Measurements from ENCODE around the gene PTPRM. TPM values are rescaled to one million over a fixed set of nuclear protein-coding genes. Genes with fewer than 3 reads are reported as not detected.

The PTPRM gene
- total and polyA plus RNA-seq, 2 experiments from 2014 or later, result 30.9 to 62.8 TPM

DNA sequence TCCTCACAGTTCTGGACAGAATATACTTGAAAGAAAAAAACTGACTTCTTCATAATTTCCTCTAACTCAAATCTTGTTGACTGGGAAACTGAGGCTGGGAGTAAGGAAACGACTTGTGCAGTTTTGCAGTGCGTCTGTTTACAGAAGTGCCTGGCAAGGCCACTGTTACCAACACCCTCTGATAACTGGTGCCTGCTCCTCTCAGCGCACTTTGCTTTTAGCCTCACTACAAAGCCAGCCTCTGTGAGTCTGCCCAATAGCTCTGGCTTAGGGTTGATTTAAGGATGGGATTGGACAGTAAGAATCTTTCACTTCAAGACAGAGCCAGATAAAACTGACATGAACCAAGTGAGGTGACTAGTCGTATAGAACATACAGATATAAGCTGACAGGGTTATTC is 410.8 kb downstream of the PTPRM start:
- no peaks in the 10 kb centered on the region for H3K36me3 ChIP-seq (ENCODE audit: low read depth)
- H3F3A ChIP-seq (ENCODE audit: insufficient read depth), result no peaks in the 10 kb centered on the region
- WGBS, 2 experiments (ENCODE audit: low coverage in 1 of 2, low lambda C conversion rate in 2 of 2, missing lambda C conversion rate in 2 of 2), result 80 to 87% methylated on average over 4 of the region's 4 CpGs
- no peaks in the 10 kb centered on the region for H3K9me3 ChIP-seq (ENCODE audit: low read depth)
- H3K4me2 ChIP-seq (ENCODE audit: unreplicated experiment), result no peak overlapping the region
- H3K27ac ChIP-seq, result no peak overlapping the region
- no peaks in the 10 kb centered on the region for H4K20me1 ChIP-seq (ENCODE audit: insufficient read depth)
- H3K4me3 ChIP-seq, result no peak overlapping the region
- no peak for DNase-seq
- no peaks in the 10 kb centered on the region for H3K4me1 ChIP-seq (ENCODE audit: insufficient read depth)
- no peaks in the 10 kb centered on the region for H3K9me2 ChIP-seq (ENCODE audit: insufficient read depth)
- TF ChIP-seq EZH2phosphoT487 (IDR thresholded peaks at IDR 0.05; ENCODE audit: insufficient read depth, low read depth) (no peak), EZH2 (IDR thresholded peaks at IDR 0.05; ENCODE audit: insufficient read depth, poor library complexity, severe bottlenecking) (no peak)
- no peak overlapping the region for H2AFZ ChIP-seq
- in situ Hi-C loops (cut with MboI), result no loop called here
- H3K79me2 ChIP-seq (ENCODE audit: insufficient read depth), result no peaks in the 10 kb centered on the region
- H3K9ac ChIP-seq, result no peak overlapping the region
- no peaks in the 10 kb centered on the region for H3K27me3 ChIP-seq (replicated peaks; ENCODE audit: insufficient read depth)

DNA sequence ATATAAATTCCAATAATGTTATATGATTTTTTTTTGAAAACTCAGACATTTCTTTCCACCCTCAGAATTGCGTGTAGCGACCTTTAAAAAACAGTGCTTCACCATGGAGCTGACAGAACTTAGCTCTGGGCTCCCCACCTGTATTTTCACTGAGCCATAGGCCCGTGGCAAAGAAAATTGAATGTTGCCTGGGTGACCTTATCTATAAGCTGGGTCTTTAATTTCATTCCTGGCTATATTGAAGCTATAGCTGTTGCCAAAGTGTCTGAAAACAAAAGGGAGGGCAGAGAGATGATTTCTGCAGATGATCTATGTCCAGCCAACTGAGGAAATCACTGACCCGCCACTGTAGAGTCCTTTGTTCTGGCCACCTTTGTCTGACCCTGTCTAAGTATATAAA is 411.7 kb downstream of the PTPRM start:
- H3K27ac ChIP-seq, result no peak overlapping the region
- no peak overlapping the region for H3K4me2 ChIP-seq (ENCODE audit: unreplicated experiment)
- H3F3A ChIP-seq (ENCODE audit: insufficient read depth), result no peaks in the 10 kb centered on the region
- in situ Hi-C loops (cut with MboI), result no loop called here
- no peaks in the 10 kb centered on the region for H3K9me2 ChIP-seq (ENCODE audit: insufficient read depth)
- H2AFZ ChIP-seq, result no peak overlapping the region
- no peaks in the 10 kb centered on the region for H3K9me3 ChIP-seq (ENCODE audit: low read depth)
- H4K20me1 ChIP-seq (ENCODE audit: insufficient read depth), result no peaks in the 10 kb centered on the region
- 95 to 97% methylated on average over 4 of the region's 4 CpGs for WGBS, 2 experiments (ENCODE audit: low coverage in 1 of 2, low lambda C conversion rate in 2 of 2, missing lambda C conversion rate in 2 of 2)
- H3K27me3 ChIP-seq (replicated peaks; ENCODE audit: insufficient read depth), result no peaks in the 10 kb centered on the region
- no peak for DNase-seq
- no peaks in the 10 kb centered on the region for H3K36me3 ChIP-seq (ENCODE audit: low read depth)
- no peaks in the 10 kb centered on the region for H3K4me1 ChIP-seq (ENCODE audit: insufficient read depth)
- TF ChIP-seq EZH2phosphoT487 (IDR thresholded peaks at IDR 0.05; ENCODE audit: insufficient read depth, low read depth), result no peak
- no peak overlapping the region for H3K9ac ChIP-seq
- no peak overlapping the region for H3K4me3 ChIP-seq
- no peaks in the 10 kb centered on the region for H3K79me2 ChIP-seq (ENCODE audit: insufficient read depth)

DNA sequence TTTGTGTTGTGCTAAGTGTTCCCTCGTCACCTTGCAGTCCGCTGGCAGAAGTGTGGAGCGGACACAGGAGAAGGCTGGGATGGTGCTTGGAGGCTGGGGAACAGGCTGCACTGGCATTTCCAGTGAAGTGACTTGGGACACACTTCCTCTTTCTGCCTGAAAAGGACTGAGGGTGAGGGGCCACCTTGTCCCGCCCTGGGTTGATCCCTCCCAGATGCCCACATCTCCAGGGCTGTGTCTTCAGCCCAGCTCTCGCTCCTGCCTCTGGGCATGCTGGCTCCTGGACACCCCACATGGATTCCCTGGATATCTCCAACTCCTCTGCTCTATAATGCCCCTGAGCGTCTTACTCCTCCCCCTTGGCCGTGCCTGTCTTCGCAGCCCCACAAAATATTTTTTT is 412.6 kb downstream of the PTPRM start:
- TF ChIP-seq EZH2 (IDR thresholded peaks at IDR 0.05; ENCODE audit: insufficient read depth, poor library complexity, severe bottlenecking) (no peak), EZH2phosphoT487 (IDR thresholded peaks at IDR 0.05; ENCODE audit: insufficient read depth, low read depth) (no peak)
- in situ Hi-C loops (cut with MboI), result no loop called here
- 95 to 96% methylated on average over 8 of the region's 8 CpGs for WGBS, 2 experiments (ENCODE audit: low coverage in 1 of 2, low lambda C conversion rate in 2 of 2, missing lambda C conversion rate in 2 of 2)

DNA sequence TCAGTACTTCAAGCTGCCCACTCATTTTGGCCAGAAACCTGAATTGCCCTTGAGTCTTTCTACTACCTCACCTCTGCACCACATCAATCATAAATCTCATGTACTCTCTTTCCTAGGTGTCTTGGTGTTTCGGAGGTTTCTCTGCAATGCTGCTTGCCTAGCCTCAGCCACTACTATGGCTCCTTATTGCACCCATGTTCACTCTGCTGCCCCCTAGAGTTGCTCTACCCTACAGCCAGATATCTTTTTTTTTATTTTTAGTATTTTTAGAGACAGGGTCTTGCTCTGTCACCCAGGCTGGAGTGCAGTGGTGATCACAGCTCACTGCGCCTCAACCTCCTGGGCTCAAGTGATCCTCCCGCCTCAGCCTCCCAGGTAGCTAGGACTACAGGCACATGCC is 413.0 kb downstream of the PTPRM start:
- Histone ChIP-seq H3K9me3 (ENCODE audit: low read depth) (no peaks in the 10 kb centered on the region), H3K9me2 (ENCODE audit: insufficient read depth) (no peaks in the 10 kb centered on the region), H3F3A (ENCODE audit: insufficient read depth) (no peaks in the 10 kb centered on the region), H3K36me3 (ENCODE audit: low read depth) (no peaks in the 10 kb centered on the region), H3K4me1 (ENCODE audit: insufficient read depth) (no peaks in the 10 kb centered on the region), H3K4me3 (no peak overlapping the region), H4K20me1 (ENCODE audit: insufficient read depth) (no peaks in the 10 kb centered on the region), H3K4me2 (ENCODE audit: unreplicated experiment) (no peak overlapping the region), H3K9ac (no peak overlapping the region), H2AFZ (no peak overlapping the region), H3K27me3 (replicated peaks; ENCODE audit: insufficient read depth) (no peaks in the 10 kb centered on the region), H3K27ac (no peak overlapping the region), H3K79me2 (ENCODE audit: insufficient read depth) (no peaks in the 10 kb centered on the region)
- in situ Hi-C loops (cut with MboI), result no loop called here
- TF ChIP-seq EZH2phosphoT487 (IDR thresholded peaks at IDR 0.05; ENCODE audit: insufficient read depth, low read depth) (no peak), EZH2 (IDR thresholded peaks at IDR 0.05; ENCODE audit: insufficient read depth, poor library complexity, severe bottlenecking) (no peak)
- 96 to 100% methylated on average over 2 to 3 of the region's 3 CpGs for WGBS, 2 experiments (ENCODE audit: low coverage in 1 of 2, low lambda C conversion rate in 2 of 2, missing lambda C conversion rate in 2 of 2)
- no peak for DNase-seq

More for the DNA sequence above, 412.6 kb downstream of the PTPRM start:
- H3K36me3 ChIP-seq (ENCODE audit: low read depth), result no peaks in the 10 kb centered on the region
- no peaks in the 10 kb centered on the region for H4K20me1 ChIP-seq (ENCODE audit: insufficient read depth)
- no peak overlapping the region for H3K4me2 ChIP-seq (ENCODE audit: unreplicated experiment)
- H3K27me3 ChIP-seq (replicated peaks; ENCODE audit: insufficient read depth), result no peaks in the 10 kb centered on the region
- H2AFZ ChIP-seq, result no peak overlapping the region
- DNase-seq, result no peak
- no peak overlapping the region for H3K4me3 ChIP-seq
- H3K27ac ChIP-seq, result no peak overlapping the region
- H3F3A ChIP-seq (ENCODE audit: insufficient read depth), result no peaks in the 10 kb centered on the region
- no peaks in the 10 kb centered on the region for H3K79me2 ChIP-seq (ENCODE audit: insufficient read depth)
- no peaks in the 10 kb centered on the region for H3K9me3 ChIP-seq (ENCODE audit: low read depth)
- H3K4me1 ChIP-seq (ENCODE audit: insufficient read depth), result no peaks in the 10 kb centered on the region
- no peaks in the 10 kb centered on the region for H3K9me2 ChIP-seq (ENCODE audit: insufficient read depth)
- no peak overlapping the region for H3K9ac ChIP-seq

DNA sequence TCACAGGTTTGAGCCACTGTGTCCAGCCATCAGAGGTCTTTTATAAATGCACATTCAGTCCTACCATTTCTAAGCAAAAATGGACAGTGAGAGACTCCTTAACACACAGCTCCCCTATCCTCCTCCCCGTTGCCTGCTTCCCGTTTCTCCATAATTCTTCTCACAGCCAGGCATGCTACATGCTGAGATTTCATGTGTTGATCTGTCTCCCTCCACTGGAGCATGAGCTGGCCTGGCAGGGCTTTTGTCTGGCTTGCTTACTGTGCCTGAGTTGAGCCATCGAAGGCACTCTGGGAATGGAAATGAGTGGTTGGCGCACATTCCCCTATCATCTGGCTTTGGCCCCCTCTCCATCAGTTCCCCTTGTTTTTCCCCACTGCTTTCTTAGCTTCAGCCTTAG is 413.5 kb downstream of the PTPRM start:
- no peaks in the 10 kb centered on the region for H3F3A ChIP-seq (ENCODE audit: insufficient read depth)
- H3K4me2 ChIP-seq (ENCODE audit: unreplicated experiment), result no peak overlapping the region
- H3K9ac ChIP-seq, result no peak overlapping the region
- H4K20me1 ChIP-seq (ENCODE audit: insufficient read depth), result no peaks in the 10 kb centered on the region
- TF ChIP-seq EZH2phosphoT487 (IDR thresholded peaks at IDR 0.05; ENCODE audit: insufficient read depth, low read depth) (no peak), EZH2 (IDR thresholded peaks at IDR 0.05; ENCODE audit: insufficient read depth, poor library complexity, severe bottlenecking) (no peak)
- WGBS, 2 experiments (ENCODE audit: low coverage in 1 of 2, low lambda C conversion rate in 2 of 2, missing lambda C conversion rate in 2 of 2), result 71 to 75% methylated on average over 4 of the region's 4 CpGs
- H2AFZ ChIP-seq, result no peak overlapping the region
- H3K27ac ChIP-seq, result no peak overlapping the region
- H3K36me3 ChIP-seq (ENCODE audit: low read depth), result no peaks in the 10 kb centered on the region
- H3K9me3 ChIP-seq (ENCODE audit: low read depth), result no peaks in the 10 kb centered on the region
- DNase-seq, result no peak
- in situ Hi-C loops (cut with MboI), result no loop called here
- no peaks in the 10 kb centered on the region for H3K4me1 ChIP-seq (ENCODE audit: insufficient read depth)
- H3K79me2 ChIP-seq (ENCODE audit: insufficient read depth), result no peaks in the 10 kb centered on the region
- H3K9me2 ChIP-seq (ENCODE audit: insufficient read depth), result no peaks in the 10 kb centered on the region
- H3K4me3 ChIP-seq, result no peak overlapping the region
- no peaks in the 10 kb centered on the region for H3K27me3 ChIP-seq (replicated peaks; ENCODE audit: insufficient read depth)
